ENCODE results near the gene HJURP.

HJURP gene

DNA sequence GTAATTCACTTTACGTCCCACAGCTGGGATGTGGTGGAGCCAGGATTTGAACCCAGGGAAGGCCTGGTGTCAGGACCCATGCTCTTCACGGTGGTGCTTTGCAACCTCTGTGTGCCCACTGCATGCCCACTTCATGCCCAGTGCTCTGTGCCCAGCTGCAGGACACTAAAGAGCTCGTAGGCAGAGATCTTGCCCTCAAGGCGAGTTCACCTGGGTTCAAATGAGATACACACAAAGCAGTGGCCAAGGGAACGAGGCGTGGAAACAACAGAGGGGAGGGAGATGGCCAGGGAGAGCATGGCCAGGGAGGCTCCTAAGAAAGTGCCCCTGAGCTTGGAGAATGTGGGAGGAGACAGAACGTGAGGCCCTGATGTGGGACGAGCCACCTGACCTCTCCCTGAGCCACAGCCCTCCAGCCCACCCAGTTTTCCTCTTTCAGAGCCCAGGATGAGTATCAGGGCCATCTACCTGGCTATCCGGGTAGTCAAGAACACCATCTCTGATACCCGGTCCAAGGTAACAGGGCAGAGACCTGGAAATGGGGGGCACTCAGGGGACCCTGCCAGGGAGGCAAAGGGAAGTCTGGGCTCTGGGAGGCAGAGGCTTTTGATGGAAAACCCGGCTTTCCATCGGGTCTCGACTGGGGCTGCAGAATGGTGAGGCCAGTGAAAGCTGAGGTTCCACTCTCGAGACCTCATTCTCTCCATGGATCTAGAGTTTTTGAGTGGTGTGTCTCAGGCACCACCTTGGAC is 55.8 kb downstream of the HJURP start:
- Histone ChIP-seq H3K9ac (ENCODE audit: low read length) (no peak overlapping the region), H3K9me3 (ENCODE audit: control insufficient read depth, low read length) (no peaks in the 10 kb centered on the region), H3K36me3 (ENCODE audit: control insufficient read depth, insufficient read depth, low read length, severe bottlenecking) (no peaks in the 10 kb centered on the region), H3K4me3 (ENCODE audit: low read length) (no peak overlapping the region), H3K27me3 (replicated peaks; ENCODE audit: control insufficient read depth, insufficient read depth, low read length) (peaks cover 32% of the 10 kb centered on the region), H3K4me1 (ENCODE audit: control insufficient read depth, insufficient read depth, low read length) (no peaks in the 10 kb centered on the region)
- DNase-seq (ENCODE audit: low read depth) = no peak

DNA sequence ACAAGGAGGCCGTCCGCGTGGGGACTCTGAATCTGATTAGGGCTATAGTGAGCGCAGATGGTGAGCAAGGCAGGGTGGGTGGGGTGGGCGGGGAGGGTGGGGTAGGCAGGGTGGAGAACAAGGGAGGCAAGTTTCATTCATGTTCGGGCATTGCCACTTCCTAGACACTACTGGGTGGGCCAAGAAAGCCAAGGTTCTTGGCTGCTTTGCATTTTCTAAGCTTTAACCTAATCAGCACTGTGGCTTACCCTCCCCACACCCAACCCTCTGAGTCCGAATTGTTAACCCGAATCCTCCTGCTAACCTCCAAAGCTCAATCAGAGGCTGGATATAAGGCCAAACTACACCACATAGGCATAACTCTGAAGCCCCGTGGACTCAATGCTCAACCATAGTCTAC is 58.1 kb downstream of the HJURP start:
- no peaks in the 10 kb centered on the region for H3K36me3 ChIP-seq (ENCODE audit: control insufficient read depth, insufficient read depth, low read length, severe bottlenecking)

DNA sequence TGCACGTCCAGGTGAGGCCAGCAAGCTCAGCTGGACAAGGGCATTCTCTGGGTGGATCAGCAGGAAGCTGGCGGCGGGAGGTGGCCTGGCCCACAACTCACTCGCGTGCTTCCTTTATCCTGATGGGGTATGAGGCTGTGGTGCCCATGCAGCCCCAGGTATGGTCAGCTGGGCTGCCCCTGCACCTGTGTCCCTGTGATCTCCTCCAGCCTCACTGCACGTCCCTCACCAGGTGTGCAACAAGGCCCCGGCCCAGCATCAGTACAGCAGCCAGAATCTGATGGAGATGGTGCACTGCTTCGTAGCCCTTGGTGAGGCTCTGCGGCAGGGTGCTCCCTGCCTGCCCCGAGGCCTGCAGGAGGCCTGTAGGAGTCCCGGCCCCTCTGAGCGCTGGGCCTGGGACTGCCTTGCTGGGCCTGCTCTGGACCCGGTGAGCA is 58.6 kb downstream of the HJURP start:
- H3K4me1 ChIP-seq (ENCODE audit: control insufficient read depth, insufficient read depth, low read length) = no peaks in the 10 kb centered on the region
- DNase-seq (ENCODE audit: low read depth) = no peak
- H3K36me3 ChIP-seq (ENCODE audit: control insufficient read depth, insufficient read depth, low read length, severe bottlenecking) = no peaks in the 10 kb centered on the region
- H3K9ac ChIP-seq (ENCODE audit: low read length) = no peak overlapping the region
- H3K4me3 ChIP-seq (ENCODE audit: low read length) = no peak overlapping the region
- peaks cover 27% of the 10 kb centered on the region for H3K27me3 ChIP-seq (replicated peaks; ENCODE audit: control insufficient read depth, insufficient read depth, low read length)
- H3K9me3 ChIP-seq (ENCODE audit: control insufficient read depth, low read length) = no peaks in the 10 kb centered on the region

More for the DNA sequence above, 58.1 kb downstream of the HJURP start:
- Histone ChIP-seq H3K9ac (ENCODE audit: low read length) (no peak overlapping the region), H3K27me3 (replicated peaks; ENCODE audit: control insufficient read depth, insufficient read depth, low read length) (peaks cover 27% of the 10 kb centered on the region), H3K4me3 (ENCODE audit: low read length) (no peak overlapping the region), H3K9me3 (ENCODE audit: control insufficient read depth, low read length) (no peaks in the 10 kb centered on the region), H3K4me1 (ENCODE audit: control insufficient read depth, insufficient read depth, low read length) (no peaks in the 10 kb centered on the region)
- no peak for DNase-seq (ENCODE audit: low read depth)

DNA sequence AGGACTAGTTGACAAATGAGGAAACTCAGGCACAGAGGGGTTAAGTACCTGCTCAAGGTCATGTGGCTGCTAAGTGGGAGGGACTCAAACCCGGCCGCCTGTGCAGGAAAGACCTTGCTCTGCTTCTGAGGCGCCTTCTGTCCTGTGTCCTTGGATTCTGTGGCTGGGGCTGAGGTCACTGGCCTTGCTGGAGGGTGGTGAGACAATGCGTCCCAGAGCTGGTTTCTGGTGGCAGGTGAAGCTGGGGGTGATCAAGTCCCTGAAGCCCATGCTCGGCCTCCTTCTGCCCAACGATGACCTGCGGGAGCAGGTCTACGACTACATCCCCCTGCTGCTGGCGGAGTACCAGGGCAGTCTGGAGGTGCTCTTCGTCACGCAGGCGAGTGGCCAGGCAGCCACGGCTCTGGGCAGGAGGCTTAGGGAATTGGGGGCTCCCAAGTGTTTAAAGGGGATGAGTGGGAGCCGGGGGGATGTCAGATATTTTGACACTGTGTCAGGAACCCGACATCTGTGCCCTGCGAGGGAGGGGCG is 60.1 kb downstream of the HJURP start:
- Histone ChIP-seq H3K4me3 (ENCODE audit: low read length) (no peak overlapping the region), H3K27me3 (replicated peaks; ENCODE audit: control insufficient read depth, insufficient read depth, low read length) (peaks cover 22% of the 10 kb centered on the region), H3K9ac (ENCODE audit: low read length) (no peak overlapping the region), H3K4me1 (ENCODE audit: control insufficient read depth, insufficient read depth, low read length) (no peaks in the 10 kb centered on the region), H3K9me3 (ENCODE audit: control insufficient read depth, low read length) (no peaks in the 10 kb centered on the region), H3K36me3 (ENCODE audit: control insufficient read depth, insufficient read depth, low read length, severe bottlenecking) (no peaks in the 10 kb centered on the region)
- DNase-seq (ENCODE audit: low read depth) = no peak

DNA sequence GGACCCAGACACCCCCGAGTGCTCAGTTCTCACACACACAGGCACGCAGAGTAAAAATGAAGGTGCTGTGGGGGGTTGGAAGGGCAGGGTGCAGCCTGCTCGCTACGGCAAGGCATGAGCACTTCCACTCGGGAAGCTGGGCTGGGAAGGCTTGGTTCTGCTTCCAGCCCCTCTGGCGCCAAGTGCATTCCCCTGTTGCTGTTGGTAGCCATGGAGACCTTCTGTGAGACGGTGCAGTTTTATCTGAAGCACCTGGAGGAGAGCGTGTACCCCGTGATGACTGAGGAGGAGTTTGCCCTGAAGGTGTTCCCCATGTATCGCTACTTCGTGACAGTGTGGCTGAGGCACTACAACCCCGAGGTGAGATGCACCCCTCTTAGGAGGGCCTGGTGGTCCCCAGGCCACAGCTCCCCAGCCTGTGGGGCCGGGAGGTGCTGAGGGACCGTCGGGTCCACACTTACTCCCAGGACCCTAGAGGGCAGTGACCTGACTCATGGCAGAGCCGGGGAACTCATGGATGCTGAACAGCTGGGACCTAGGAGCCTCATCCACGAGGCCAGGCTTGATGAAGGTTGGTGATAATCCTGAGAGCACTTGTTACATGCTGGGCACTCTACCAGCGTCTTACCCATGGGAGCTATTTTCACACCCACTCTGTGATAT is 60.7 kb downstream of the HJURP start:
- no peaks in the 10 kb centered on the region for H3K36me3 ChIP-seq (ENCODE audit: control insufficient read depth, insufficient read depth, low read length, severe bottlenecking)
- no peaks in the 10 kb centered on the region for H3K9me3 ChIP-seq (ENCODE audit: control insufficient read depth, low read length)
- no peak overlapping the region for H3K4me3 ChIP-seq (ENCODE audit: low read length)
- H3K27me3 ChIP-seq (replicated peaks; ENCODE audit: control insufficient read depth, insufficient read depth, low read length) = peaks cover 16% of the 10 kb centered on the region
- DNase-seq (ENCODE audit: low read depth) = no peak
- no peak overlapping the region for H3K9ac ChIP-seq (ENCODE audit: low read length)
- H3K4me1 ChIP-seq (ENCODE audit: control insufficient read depth, insufficient read depth, low read length) = no peaks in the 10 kb centered on the region

DNA sequence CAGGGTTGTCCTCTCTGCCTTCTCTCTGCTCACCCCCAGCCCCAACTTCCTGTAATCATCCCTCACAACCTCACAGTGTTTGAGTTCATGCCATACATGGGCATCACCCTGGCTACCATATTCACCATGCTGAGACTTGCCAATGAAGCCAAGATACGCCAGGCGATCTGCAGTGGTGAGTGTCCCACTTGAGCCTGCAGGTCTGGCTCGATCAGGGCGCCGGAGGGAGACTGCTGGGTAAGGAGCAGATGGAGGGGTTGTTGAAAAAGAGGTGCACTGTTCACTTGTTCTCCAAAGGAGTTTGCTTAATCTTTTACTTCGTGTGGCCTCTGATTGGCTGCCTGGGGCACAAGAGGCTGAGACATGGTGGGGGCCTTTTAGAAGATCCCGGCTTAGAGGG is 61.6 kb downstream of the HJURP start:
- no peaks in the 10 kb centered on the region for H3K36me3 ChIP-seq (ENCODE audit: control insufficient read depth, insufficient read depth, low read length, severe bottlenecking)
- no peak overlapping the region for H3K9ac ChIP-seq (ENCODE audit: low read length)
- H3K4me3 ChIP-seq (ENCODE audit: low read length) = no peak overlapping the region
- H3K27me3 ChIP-seq (replicated peaks; ENCODE audit: control insufficient read depth, insufficient read depth, low read length) = peaks cover 10% of the 10 kb centered on the region
- DNase-seq (ENCODE audit: low read depth) = no peak
- no peaks in the 10 kb centered on the region for H3K9me3 ChIP-seq (ENCODE audit: control insufficient read depth, low read length)
- H3K4me1 ChIP-seq (ENCODE audit: control insufficient read depth, insufficient read depth, low read length) = no peaks in the 10 kb centered on the region

DNA sequence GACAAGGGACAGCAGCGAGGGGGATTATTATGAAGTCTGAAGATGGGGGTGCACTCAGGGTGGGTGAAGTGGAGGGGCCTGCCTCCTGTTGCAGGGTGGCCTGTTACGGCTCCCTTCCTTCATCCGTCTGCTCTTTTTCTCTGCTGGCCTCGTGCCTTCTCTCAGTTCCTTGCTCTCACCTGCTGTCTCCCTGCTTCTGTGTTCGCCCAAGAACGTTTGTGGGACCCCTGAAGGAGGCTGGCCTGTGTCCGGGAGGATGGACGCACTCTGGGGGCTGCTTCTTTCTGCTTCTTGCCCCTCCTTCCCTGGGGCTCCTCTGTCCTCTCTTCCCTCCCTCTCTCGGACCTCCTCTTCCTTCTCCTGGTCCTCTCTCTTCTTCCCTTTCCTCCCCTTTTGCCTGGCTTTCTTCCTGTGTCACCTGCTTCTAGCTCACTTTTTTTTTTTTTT is 62.4 kb downstream of the HJURP start:
- H3K4me1 ChIP-seq (ENCODE audit: control insufficient read depth, insufficient read depth, low read length) = no peaks in the 10 kb centered on the region
- peaks cover 10% of the 10 kb centered on the region for H3K27me3 ChIP-seq (replicated peaks; ENCODE audit: control insufficient read depth, insufficient read depth, low read length)
- DNase-seq (ENCODE audit: low read depth) = no peak
- H3K4me3 ChIP-seq (ENCODE audit: low read length) = no peak overlapping the region
- H3K36me3 ChIP-seq (ENCODE audit: control insufficient read depth, insufficient read depth, low read length, severe bottlenecking) = no peaks in the 10 kb centered on the region
- H3K9ac ChIP-seq (ENCODE audit: low read length) = no peak overlapping the region
- H3K9me3 ChIP-seq (ENCODE audit: control insufficient read depth, low read length) = no peaks in the 10 kb centered on the region

DNA sequence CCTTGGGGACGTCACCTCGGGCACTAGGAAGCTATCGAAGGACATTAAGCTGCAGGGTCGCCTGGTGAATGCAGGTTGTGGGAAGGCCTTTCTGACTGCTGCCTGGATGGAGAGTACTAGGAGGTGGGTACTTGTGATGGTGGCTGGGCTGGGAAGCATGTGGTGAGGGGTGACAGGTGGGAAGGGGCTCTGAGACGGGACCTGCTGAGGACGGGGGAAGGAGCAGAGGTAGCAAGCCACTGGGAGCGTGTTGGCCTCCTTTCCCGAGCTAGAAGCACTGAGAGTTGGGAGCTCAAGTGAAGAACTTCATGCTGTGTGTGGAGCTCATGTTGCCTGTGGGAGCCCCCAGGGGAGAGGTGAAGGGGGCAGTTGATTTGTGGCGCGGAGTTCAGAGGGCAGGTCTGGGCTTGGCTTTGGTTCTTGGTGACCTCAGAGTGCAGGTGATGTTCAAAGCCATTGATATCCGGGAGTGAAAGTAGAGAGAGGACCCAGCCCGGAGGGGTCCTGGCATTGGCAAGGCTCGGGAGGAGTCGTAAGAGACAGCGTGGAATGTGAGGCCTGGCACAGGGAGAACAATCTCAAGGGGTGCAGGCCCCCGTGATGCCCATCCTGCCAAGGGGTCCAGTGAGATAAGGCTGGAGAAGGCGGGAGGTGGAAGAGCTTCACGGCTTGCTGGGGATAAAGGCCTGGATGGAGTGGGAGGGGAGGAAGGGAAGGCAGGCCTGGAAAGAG is 63.0 kb downstream of the HJURP start:
- DNase-seq (ENCODE audit: low read depth) = no peak
- Histone ChIP-seq H3K9me3 (ENCODE audit: control insufficient read depth, low read length) (no peaks in the 10 kb centered on the region), H3K4me1 (ENCODE audit: control insufficient read depth, insufficient read depth, low read length) (no peaks in the 10 kb centered on the region), H3K27me3 (replicated peaks; ENCODE audit: control insufficient read depth, insufficient read depth, low read length) (peaks cover 10% of the 10 kb centered on the region), H3K36me3 (ENCODE audit: control insufficient read depth, insufficient read depth, low read length, severe bottlenecking) (no peaks in the 10 kb centered on the region), H3K9ac (ENCODE audit: low read length) (no peak overlapping the region), H3K4me3 (ENCODE audit: low read length) (no peak overlapping the region)

DNA sequence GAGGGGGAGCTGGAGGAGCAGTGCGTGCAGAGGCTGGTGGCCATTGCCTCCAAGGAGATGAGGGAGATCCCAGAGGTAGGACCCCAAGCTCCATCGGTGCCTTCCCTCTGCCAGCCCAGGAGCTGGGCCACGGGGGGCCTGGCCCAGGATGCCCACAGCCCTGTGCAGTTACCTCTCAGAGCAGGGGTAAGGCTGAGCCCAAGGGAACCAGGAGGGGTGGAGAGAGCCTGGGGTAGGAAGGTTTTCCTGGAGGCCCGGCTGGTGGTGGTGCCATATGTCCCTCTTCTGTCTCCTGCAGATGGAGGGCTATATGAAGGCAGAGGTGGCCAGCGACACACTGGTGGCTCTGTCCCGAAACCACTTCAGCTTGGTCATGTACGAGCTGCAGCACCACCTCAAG is 64.8 kb downstream of the HJURP start:
- no peaks in the 10 kb centered on the region for H3K36me3 ChIP-seq (ENCODE audit: control insufficient read depth, insufficient read depth, low read length, severe bottlenecking)
- no peak overlapping the region for H3K4me3 ChIP-seq (ENCODE audit: low read length)
- H3K9me3 ChIP-seq (ENCODE audit: control insufficient read depth, low read length) = no peaks in the 10 kb centered on the region
- no peak for DNase-seq (ENCODE audit: low read depth)
- no peaks in the 10 kb centered on the region for H3K4me1 ChIP-seq (ENCODE audit: control insufficient read depth, insufficient read depth, low read length)
- peaks cover 10% of the 10 kb centered on the region for H3K27me3 ChIP-seq (replicated peaks; ENCODE audit: control insufficient read depth, insufficient read depth, low read length)
- no peak overlapping the region for H3K9ac ChIP-seq (ENCODE audit: low read length)
